GM12878 (cell line): ENCODE results near the gene CD55. TPM values are rescaled to one million over a fixed set of nuclear protein-coding genes. Genes with fewer than 3 reads are reported as not detected.

Experiments used
- CHD1 ChIP-seq: IDR thresholded peaks from 2 replicates; pipeline ENCODE4 v1.6.1; 2012; ENCODE audit warnings: low read depth, low read length, improper control_type of control experiment
- EED ChIP-seq: sonication (generic); IDR thresholded peaks from 2 replicates; pipeline ENCODE4 v1.6.1; 2016; ENCODE audit warnings: antibody characterized with exemption, low read depth
- HDGF ChIP-seq: fragments of 450-650 bp; IDR thresholded peaks from 2 replicates; pipeline ENCODE4 v1.6.1; 2016; ENCODE audit warnings: antibody characterized with exemption
- NR2C2 ChIP-seq: IDR thresholded peaks from 2 replicates; pipeline ENCODE4 v1.6.1; 2011; ENCODE audit warnings: borderline replicate concordance, low read depth; ENCODE audit not compliant: control insufficient read depth, insufficient read length
- RELA ChIP-seq: fragments of 450-650 bp; IDR thresholded peaks from 2 replicates; pipeline ENCODE4 v1.8.0; 2014; ENCODE audit warnings: borderline replicate concordance; ENCODE audit not compliant: partially characterized antibody
- SPI1 ChIP-seq: IDR thresholded peaks from 2 replicates; pipeline ENCODE4 v1.6.1; 2011; ENCODE audit warnings: low read depth, mild to moderate bottlenecking, low read length, moderate library complexity, borderline replicate concordance; ENCODE audit not compliant: insufficient read depth
- SRF ChIP-seq, 2 experiments: IDR thresholded peaks; 2 replicates each; pipeline ENCODE4 v1.6.1; 2011; ENCODE audit warnings: low read depth in 2 of 2, low read length in 2 of 2, mild to moderate bottlenecking in 1 of 2, moderate library complexity in 1 of 2
- SUPT20H ChIP-seq: IDR thresholded peaks from 2 replicates; pipeline ENCODE4 v1.6.1; 2011; ENCODE audit warnings: low read depth, mild to moderate bottlenecking, low read length, moderate library complexity, borderline replicate concordance; ENCODE audit not compliant: control insufficient read depth
- SUZ12 ChIP-seq: fragments of 200-600 bp; sonication (generic); IDR thresholded peaks from one replicate; pipeline ENCODE4 v1.6.1; 2018; ENCODE audit warnings: antibody characterized with exemption, mild to moderate bottlenecking; ENCODE audit not compliant: unreplicated experiment
- WRNIP1 ChIP-seq: IDR thresholded peaks from 2 replicates; pipeline ENCODE4 v1.6.1; 2011; ENCODE audit warnings: low read depth, low read length, improper control_type of control experiment, borderline replicate concordance
- ZNF24 ChIP-seq: fragments of 450-650 bp; IDR thresholded peaks from 2 replicates; pipeline ENCODE4 v1.6.1; 2017; ENCODE audit warnings: antibody characterized with exemption, mild to moderate bottlenecking
- polyA plus RNA-seq, 11 experiments: library from polyadenylated mRNA; depleted of rRNA in 4 of 11; unstranded in 6 of 11; stranded (reverse) in 5 of 11; fragments of >200 nt; fragmentation: Nextera tagmentation in 4 of 11; fragmentation: Illumina TruSeq in 1 of 11; extraction: Ambion mirVana in 4 of 11; extraction: Trizol in 1 of 11; gene quantifications; 1 replicate in 1 of 11; 2 replicates in 10 of 11; pipeline versions ENCODE4 v1.2.1 to v1.2.3, GENCODE V29; 2011 to 2016; ENCODE audit warnings: inconsistent platforms in 2 of 11, missing spikeins in 2 of 11, low read depth in 1 of 11
- total RNA-seq, 4 experiments: library from RNA; depleted of rRNA in 3 of 4; stranded (reverse); fragments of >200 nt in 3 of 4; fragmentation: Illumina TruSeq in 1 of 4; extraction: Trizol in 1 of 4; gene quantifications; 2 replicates each; pipeline versions ENCODE4 v1.2.1 to v1.2.3, GENCODE V29; 2013 to 2021
- TF ChIP-seq, protein P1 (sequence below): IDR thresholded peaks from 2 replicates; pipeline ENCODE4 v1.6.1; 2012; ENCODE audit warnings: low read length, inconsistent platforms
- TF ChIP-seq, protein P2 (sequence below): IDR thresholded peaks from 2 replicates; pipeline ENCODE4 v1.6.1; 2012; ENCODE audit warnings: low read depth, low read length, improper control_type of control experiment
- TF ChIP-seq, protein P3 (sequence below): IDR thresholded peaks from 2 replicates; pipeline ENCODE4 v1.6.1; 2012; ENCODE audit warnings: improper control_type of control experiment, low read depth, low read length; ENCODE audit not compliant: insufficient replicate concordance
- TF ChIP-seq, protein P4 (sequence below): fragments of 450-650 bp; IDR thresholded peaks from 2 replicates; pipeline ENCODE4 v1.6.1; 2016; ENCODE audit warnings: mild to moderate bottlenecking
- TF ChIP-seq, protein P5 (sequence below): fragments of 450-650 bp; IDR thresholded peaks from 2 replicates; pipeline ENCODE4 v1.6.1; 2018; ENCODE audit warnings: borderline replicate concordance, mild to moderate bottlenecking; ENCODE audit not compliant: partially characterized antibody

CD55 gene
- total and polyA plus RNA-seq, 10 of the 15 experiments (the other 5 are each of a cell fraction or from before 2014, with no cell fraction given): 5.2 to 46.5 (median 15.1) TPM

DNA sequence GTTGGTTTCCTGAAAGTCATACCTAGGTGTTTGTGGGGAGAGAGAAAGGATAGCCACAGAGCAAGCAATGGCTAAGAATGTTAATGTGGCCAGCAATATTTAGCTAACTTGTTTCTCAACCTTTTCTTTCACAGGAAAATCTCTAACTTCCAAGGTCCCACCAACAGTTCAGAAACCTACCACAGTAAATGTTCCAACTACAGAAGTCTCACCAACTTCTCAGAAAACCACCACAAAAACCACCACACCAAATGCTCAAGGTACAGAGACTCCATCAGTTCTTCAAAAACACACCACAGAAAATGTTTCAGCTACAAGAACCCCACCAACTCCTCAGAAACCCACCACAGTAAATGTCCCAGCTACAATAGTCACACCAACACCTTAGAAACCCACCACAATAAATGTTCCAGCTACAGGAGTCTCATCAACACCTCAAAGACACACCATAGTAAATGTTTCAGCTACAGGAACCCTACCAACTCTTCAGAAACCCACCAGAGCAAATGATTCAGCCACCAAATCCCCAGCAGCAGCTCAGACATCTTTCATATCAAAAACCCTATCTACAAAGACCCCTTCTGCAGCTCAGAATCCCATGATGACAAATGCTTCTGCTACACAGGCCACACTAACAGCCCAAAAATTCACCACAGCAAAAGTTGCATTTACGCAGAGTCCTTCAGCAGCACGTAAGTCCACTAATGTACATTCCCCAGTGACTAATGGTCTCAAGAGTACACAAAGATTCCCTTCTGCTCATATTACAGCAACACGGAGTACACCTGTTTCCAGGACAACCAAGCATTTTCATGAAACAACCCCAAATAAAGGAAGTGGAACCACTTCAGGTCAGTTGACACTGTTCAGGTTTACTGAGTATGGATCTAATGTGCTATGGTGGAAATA, 15.3 kb downstream of the CD55 start (continued):
- TF ChIP-seq, protein P1, sequence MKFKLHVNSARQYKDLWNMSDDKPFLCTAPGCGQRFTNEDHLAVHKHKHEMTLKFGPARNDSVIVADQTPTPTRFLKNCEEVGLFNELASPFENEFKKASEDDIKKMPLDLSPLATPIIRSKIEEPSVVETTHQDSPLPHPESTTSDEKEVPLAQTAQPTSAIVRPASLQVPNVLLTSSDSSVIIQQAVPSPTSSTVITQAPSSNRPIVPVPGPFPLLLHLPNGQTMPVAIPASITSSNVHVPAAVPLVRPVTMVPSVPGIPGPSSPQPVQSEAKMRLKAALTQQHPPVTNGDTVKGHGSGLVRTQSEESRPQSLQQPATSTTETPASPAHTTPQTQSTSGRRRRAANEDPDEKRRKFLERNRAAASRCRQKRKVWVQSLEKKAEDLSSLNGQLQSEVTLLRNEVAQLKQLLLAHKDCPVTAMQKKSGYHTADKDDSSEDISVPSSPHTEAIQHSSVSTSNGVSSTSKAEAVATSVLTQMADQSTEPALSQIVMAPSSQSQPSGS: no peak; the same call in 1 of the 2 replicates
- TF ChIP-seq HDGF (peak; percentile 92), SPI1 (peak; percentile 99), SUPT20H (no peak), NR2C2 (no peak), SRF (IDR thresholded peaks at IDR 0.05; ENCODE audit: low read depth in 2 of 2, low read length in 2 of 2) (0 out of 4 replicates have a peak, but pooled peaks of 1 of the 2 experiments have one; percentile 47), WRNIP1 (no peak), RELA (peak; percentile 58), EED (peak; percentile 45; the same call in 1 of the 2 replicates), ZNF24 (peak; percentile 87), SUZ12 (no peak), CHD1 (no peak)
- TF ChIP-seq, protein P2, sequence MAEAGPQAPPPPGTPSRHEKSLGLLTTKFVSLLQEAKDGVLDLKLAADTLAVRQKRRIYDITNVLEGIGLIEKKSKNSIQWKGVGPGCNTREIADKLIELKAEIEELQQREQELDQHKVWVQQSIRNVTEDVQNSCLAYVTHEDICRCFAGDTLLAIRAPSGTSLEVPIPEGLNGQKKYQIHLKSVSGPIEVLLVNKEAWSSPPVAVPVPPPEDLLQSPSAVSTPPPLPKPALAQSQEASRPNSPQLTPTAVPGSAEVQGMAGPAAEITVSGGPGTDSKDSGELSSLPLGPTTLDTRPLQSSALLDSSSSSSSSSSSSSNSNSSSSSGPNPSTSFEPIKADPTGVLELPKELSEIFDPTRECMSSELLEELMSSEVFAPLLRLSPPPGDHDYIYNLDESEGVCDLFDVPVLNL: no peak
- TF ChIP-seq, protein P3, sequence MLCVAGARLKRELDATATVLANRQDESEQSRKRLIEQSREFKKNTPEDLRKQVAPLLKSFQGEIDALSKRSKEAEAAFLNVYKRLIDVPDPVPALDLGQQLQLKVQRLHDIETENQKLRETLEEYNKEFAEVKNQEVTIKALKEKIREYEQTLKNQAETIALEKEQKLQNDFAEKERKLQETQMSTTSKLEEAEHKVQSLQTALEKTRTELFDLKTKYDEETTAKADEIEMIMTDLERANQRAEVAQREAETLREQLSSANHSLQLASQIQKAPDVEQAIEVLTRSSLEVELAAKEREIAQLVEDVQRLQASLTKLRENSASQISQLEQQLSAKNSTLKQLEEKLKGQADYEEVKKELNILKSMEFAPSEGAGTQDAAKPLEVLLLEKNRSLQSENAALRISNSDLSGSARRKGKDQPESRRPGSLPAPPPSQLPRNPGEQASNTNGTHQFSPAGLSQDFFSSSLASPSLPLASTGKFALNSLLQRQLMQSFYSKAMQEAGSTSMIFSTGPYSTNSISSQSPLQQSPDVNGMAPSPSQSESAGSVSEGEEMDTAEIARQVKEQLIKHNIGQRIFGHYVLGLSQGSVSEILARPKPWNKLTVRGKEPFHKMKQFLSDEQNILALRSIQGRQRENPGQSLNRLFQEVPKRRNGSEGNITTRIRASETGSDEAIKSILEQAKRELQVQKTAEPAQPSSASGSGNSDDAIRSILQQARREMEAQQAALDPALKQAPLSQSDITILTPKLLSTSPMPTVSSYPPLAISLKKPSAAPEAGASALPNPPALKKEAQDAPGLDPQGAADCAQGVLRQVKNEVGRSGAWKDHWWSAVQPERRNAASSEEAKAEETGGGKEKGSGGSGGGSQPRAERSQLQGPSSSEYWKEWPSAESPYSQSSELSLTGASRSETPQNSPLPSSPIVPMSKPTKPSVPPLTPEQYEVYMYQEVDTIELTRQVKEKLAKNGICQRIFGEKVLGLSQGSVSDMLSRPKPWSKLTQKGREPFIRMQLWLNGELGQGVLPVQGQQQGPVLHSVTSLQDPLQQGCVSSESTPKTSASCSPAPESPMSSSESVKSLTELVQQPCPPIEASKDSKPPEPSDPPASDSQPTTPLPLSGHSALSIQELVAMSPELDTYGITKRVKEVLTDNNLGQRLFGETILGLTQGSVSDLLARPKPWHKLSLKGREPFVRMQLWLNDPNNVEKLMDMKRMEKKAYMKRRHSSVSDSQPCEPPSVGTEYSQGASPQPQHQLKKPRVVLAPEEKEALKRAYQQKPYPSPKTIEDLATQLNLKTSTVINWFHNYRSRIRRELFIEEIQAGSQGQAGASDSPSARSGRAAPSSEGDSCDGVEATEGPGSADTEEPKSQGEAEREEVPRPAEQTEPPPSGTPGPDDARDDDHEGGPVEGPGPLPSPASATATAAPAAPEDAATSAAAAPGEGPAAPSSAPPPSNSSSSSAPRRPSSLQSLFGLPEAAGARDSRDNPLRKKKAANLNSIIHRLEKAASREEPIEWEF: peak; percentile 80
- TF ChIP-seq, protein P4, sequence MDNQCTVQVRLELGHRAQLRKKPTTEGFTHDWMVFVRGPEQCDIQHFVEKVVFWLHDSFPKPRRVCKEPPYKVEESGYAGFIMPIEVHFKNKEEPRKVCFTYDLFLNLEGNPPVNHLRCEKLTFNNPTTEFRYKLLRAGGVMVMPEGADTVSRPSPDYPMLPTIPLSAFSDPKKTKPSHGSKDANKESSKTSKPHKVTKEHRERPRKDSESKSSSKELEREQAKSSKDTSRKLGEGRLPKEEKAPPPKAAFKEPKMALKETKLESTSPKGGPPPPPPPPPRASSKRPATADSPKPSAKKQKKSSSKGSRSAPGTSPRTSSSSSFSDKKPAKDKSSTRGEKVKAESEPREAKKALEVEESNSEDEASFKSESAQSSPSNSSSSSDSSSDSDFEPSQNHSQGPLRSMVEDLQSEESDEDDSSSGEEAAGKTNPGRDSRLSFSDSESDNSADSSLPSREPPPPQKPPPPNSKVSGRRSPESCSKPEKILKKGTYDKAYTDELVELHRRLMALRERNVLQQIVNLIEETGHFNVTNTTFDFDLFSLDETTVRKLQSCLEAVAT: peak; percentile 63; the same call in 1 of the 2 replicates
- TF ChIP-seq, protein P5, sequence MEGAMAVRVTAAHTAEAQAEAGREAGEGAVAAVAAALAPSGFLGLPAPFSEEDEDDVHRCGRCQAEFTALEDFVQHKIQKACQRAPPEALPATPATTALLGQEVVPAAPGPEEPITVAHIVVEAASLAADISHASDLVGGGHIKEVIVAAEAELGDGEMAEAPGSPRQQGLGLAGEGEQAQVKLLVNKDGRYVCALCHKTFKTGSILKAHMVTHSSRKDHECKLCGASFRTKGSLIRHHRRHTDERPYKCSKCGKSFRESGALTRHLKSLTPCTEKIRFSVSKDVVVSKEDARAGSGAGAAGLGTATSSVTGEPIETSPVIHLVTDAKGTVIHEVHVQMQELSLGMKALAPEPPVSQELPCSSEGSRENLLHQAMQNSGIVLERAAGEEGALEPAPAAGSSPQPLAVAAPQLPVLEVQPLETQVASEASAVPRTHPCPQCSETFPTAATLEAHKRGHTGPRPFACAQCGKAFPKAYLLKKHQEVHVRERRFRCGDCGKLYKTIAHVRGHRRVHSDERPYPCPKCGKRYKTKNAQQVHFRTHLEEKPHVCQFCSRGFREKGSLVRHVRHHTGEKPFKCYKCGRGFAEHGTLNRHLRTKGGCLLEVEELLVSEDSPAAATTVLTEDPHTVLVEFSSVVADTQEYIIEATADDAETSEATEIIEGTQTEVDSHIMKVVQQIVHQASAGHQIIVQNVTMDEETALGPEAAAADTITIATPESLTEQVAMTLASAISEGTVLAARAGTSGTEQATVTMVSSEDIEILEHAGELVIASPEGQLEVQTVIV: no peak
